ENCODE data around the gene MYBBP1A. TPM values are rescaled to one million over a fixed set of nuclear protein-coding genes. Genes with fewer than 3 reads are reported as not detected.

MYBBP1A gene
- total and polyA plus RNA-seq, 2 of the 13 experiments (the other 11 are each of a cell fraction or from before 2014, with no cell fraction given): 18.6 to 54.8 TPM

DNA sequence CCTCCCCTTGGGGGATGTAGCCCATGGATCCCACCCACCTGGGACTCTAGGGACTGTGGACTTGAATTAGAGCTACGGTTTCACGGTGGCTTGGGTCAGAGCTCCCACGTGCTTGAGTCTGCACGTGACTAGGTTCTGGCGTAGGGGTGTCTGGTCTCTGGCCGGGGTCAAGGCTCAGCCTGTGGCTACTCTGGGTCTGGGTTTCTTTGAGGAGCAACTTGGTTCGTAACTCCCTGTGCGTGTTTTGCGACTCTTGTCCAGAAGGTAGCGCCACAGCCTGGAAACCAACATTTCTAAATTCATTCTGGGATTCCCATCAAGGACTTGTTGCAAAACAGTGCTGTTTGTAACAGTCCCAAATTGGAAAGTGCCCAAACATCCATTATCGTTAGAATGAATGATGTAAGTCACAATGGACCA, 5.7 kb upstream of the MYBBP1A start (continued):
- no peak for TF ChIP-seq PRDM10 (CRISPR knock-in tag; IDR thresholded peaks at IDR 0.05; ENCODE audit: low read depth)
- no peak for TF ChIP-seq PAWR (CRISPR knock-in tag; IDR thresholded peaks at IDR 0.05; ENCODE audit: borderline replicate concordance)
- TF ChIP-seq ZNF737 (CRISPR knock-in tag; IDR thresholded peaks at IDR 0.05; ENCODE audit: borderline replicate concordance): no peak
- TF ChIP-seq, protein P1, sequence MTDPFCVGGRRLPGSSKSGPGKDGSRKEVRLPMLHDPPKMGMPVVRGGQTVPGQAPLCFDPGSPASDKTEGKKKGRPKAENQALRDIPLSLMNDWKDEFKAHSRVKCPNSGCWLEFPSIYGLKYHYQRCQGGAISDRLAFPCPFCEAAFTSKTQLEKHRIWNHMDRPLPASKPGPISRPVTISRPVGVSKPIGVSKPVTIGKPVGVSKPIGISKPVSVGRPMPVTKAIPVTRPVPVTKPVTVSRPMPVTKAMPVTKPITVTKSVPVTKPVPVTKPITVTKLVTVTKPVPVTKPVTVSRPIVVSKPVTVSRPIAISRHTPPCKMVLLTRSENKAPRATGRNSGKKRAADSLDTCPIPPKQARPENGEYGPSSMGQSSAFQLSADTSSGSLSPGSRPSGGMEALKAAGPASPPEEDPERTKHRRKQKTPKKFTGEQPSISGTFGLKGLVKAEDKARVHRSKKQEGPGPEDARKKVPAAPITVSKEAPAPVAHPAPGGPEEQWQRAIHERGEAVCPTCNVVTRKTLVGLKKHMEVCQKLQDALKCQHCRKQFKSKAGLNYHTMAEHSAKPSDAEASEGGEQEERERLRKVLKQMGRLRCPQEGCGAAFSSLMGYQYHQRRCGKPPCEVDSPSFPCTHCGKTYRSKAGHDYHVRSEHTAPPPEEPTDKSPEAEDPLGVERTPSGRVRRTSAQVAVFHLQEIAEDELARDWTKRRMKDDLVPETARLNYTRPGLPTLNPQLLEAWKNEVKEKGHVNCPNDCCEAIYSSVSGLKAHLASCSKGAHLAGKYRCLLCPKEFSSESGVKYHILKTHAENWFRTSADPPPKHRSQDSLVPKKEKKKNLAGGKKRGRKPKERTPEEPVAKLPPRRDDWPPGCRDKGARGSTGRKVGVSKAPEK (CRISPR knock-in tag; IDR thresholded peaks at IDR 0.05; ENCODE audit: borderline replicate concordance): no peak
- TF ChIP-seq AHR (CRISPR knock-in tag; IDR thresholded peaks at IDR 0.05): peak; percentile 35; the same call in 1 of the 2 replicates
- no peak for TF ChIP-seq ZNF546 (CRISPR knock-in tag; conservative IDR thresholded peaks at IDR 0.05)
- TF ChIP-seq ZBTB33 (CRISPR knock-in tag; IDR thresholded peaks at IDR 0.05): 0 out of 2 replicates have a peak, but pooled peaks have one; percentile 6
- peak; percentile 57 for TF ChIP-seq STAG1 (CRISPR knock-in tag; IDR thresholded peaks at IDR 0.05)
- TF ChIP-seq GPBP1L1 (CRISPR knock-in tag; IDR thresholded peaks at IDR 0.05): no peak
- TF ChIP-seq ZNF672 (CRISPR knock-in tag; IDR thresholded peaks at IDR 0.05): no peak
- TF ChIP-seq ZNF724P (CRISPR knock-in tag; IDR thresholded peaks at IDR 0.05; ENCODE audit: borderline replicate concordance): no peak
- no peak for TF ChIP-seq CSRNP1 (CRISPR knock-in tag; IDR thresholded peaks at IDR 0.05)
- TF ChIP-seq ZKSCAN1 (IDR thresholded peaks at IDR 0.05; ENCODE audit: low read length): no peak
- no peak for TF ChIP-seq ZC3H13 (CRISPR knock-in tag; IDR thresholded peaks at IDR 0.05)
- TF ChIP-seq ZNF841 (CRISPR knock-in tag; IDR thresholded peaks at IDR 0.05; ENCODE audit: borderline replicate concordance): no peak
- TF ChIP-seq, protein P2, sequence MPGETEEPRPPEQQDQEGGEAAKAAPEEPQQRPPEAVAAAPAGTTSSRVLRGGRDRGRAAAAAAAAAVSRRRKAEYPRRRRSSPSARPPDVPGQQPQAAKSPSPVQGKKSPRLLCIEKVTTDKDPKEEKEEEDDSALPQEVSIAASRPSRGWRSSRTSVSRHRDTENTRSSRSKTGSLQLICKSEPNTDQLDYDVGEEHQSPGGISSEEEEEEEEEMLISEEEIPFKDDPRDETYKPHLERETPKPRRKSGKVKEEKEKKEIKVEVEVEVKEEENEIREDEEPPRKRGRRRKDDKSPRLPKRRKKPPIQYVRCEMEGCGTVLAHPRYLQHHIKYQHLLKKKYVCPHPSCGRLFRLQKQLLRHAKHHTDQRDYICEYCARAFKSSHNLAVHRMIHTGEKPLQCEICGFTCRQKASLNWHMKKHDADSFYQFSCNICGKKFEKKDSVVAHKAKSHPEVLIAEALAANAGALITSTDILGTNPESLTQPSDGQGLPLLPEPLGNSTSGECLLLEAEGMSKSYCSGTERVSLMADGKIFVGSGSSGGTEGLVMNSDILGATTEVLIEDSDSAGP (CRISPR knock-in tag; IDR thresholded peaks at IDR 0.05; ENCODE audit: borderline replicate concordance): no peak
